ENCODE measurements around the gene MACF1.
"Not testable (repeated sequence)": the region's sequence is repeated elsewhere in the genome, so short reads cannot be mapped to it uniquely, and the experiment has no call there.

Gene MACF1, protein sequence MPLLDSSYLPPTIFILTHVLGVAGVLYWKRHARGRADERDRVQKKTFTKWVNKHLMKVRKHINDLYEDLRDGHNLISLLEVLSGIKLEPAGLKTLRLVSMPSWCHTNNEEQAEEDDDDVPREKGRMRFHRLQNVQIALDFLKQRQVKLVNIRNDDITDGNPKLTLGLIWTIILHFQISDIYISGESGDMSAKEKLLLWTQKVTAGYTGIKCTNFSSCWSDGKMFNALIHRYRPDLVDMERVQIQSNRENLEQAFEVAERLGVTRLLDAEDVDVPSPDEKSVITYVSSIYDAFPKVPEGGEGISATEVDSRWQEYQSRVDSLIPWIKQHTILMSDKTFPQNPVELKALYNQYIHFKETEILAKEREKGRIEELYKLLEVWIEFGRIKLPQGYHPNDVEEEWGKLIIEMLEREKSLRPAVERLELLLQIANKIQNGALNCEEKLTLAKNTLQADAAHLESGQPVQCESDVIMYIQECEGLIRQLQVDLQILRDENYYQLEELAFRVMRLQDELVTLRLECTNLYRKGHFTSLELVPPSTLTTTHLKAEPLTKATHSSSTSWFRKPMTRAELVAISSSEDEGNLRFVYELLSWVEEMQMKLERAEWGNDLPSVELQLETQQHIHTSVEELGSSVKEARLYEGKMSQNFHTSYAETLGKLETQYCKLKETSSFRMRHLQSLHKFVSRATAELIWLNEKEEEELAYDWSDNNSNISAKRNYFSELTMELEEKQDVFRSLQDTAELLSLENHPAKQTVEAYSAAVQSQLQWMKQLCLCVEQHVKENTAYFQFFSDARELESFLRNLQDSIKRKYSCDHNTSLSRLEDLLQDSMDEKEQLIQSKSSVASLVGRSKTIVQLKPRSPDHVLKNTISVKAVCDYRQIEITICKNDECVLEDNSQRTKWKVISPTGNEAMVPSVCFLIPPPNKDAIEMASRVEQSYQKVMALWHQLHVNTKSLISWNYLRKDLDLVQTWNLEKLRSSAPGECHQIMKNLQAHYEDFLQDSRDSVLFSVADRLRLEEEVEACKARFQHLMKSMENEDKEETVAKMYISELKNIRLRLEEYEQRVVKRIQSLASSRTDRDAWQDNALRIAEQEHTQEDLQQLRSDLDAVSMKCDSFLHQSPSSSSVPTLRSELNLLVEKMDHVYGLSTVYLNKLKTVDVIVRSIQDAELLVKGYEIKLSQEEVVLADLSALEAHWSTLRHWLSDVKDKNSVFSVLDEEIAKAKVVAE (N-terminal part only)

DNA sequence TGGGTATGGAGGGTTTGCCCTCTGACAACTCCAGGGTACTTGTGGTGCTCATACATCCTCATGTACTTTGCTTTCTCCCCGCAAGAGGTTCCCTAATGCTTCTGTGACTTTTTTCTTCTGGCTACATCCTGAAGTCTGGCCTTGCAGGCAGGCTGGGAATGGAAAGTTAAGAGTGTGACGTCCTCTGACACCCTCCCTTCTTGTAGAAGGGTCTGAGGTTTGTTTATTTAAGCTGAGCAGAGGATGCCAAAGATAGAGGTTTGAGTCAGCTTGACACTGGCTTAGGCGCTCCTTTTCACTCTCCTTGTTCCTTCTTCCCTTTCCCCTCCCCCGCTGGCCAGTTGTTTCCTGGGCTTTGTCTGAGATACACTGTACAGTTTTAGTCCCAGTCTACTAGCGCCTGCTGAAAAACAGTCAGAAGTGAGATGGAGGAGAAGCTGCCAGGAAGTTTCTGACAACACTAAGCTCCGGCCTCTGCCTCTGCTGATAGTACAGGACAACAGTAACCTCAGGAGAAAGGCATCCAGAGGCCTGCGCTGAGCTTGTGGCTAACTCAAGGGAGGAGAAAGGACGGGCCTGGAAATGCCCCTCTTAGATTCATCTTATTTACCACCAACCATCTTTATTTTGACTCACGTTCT is at the start of gene MACF1:
MACF1 (plus strand) TSS at position 255 of the 641 bp plus-strand sequence; CDS start at position 583, 328 bp downstream.
- DNase-seq: no peak

DNA sequence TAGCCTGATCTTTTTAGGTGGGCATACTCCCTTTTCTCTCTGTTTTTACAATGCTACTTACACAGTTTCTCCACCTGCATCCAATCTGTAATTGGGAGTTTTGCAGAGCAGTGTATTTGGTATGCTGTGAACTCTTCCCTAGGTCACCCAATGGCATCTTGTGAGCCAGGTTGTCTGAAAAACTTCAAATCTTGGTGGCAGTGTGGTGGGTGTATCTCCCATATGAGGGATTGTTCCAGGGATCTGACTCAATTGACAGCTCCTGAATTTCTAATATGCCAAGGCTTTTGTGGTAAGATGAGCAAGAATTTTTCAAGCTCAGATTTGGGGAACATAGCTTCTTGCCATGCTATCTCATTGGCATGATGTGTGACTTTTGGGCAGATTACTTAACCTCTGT is 47.2 kb upstream of the MACF1 start:
- DNase-seq: no peak

GRCh38 chr1:39158327-39159086 is 46.0 kb upstream of the MACF1 start:
- DNase-seq: no peak

DNA sequence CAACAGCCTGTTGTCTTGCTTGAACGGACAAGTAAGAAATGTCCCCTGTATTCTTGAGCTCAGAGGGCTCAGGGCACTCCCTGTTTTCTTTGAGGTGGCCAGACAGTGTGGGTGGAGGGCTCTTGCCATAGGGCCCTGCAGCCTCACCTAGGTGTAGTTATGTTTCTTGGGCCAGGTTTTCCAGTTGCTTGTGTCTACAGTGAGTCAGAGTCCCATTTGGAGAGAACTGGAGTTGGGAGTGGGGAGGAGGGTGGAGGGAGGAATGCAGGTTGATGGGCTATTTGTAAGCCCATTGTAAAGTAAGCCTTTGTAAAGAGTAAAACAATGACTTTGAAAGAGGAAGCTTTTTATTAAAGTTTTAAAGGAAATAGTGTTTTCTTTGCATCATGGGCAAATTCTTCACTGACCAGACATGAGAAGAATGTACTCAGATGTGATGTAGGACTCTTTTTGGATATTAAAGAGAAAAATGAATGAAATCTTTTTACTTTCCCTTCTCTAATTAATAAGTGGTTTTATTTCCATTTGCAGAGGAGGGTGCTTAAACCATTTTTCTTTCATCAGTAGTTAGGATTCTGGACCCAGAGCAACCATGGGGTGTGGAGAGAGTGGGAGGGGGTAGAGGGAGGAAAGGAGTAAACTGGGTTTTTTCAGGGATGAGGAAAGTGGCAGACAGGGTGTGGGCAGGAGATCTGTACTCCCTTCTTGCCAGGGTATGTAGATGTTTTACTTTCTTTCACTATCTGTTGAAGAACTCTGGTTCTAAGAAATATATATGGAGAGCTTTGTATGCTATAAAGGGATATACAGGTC is 45.1 kb upstream of the MACF1 start:
- DNase-seq: no peak

- no peak for DNase-seq
Measured at GRCh38 chr1:39160703-39161102, 43.8 kb upstream of the MACF1 start.

- DNase-seq: not testable (repeated sequence)
Measured at GRCh38 chr1:39161811-39162210, 42.7 kb upstream of the MACF1 start.

- no peak for DNase-seq
Measured at GRCh38 chr1:39163469-39163868, 41.0 kb upstream of the MACF1 start.

- no peak for DNase-seq
Measured at GRCh38 chr1:39164256-39164655, 40.2 kb upstream of the MACF1 start.

- DNase-seq: no peak
Measured at GRCh38 chr1:39165049-39165448, 39.4 kb upstream of the MACF1 start.

GRCh38 chr1:39165488-39165887 is 39.0 kb upstream of the MACF1 start:
- DNase-seq: no peak

DNA sequence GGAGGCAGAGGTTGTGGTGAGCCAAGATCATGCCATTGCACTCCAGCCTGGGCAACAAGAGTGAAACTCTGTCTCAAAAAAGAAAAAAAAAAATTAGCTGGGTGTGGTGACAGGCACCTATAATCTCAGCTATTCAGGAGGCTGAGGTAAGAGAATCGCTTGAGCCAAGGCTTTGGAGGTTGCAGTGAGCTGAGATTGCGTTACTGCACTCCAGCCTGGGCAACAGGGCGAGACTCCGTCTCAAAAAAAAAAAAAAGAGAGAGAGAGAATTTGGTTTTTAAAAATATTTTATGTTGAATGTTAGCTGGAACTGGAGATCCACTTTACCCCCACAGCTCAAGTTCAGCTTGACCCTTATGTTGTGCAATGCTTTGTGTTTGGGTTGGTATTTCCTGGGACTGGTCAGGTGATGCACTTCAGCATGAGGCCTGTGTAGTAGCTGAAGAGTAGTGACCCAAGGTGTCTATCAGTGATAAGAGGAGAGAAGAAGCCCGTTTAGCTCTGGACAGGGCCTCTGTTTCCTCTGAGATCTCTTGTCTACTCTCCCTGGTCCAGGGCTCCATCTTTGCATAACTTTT is 36.8 kb upstream of the MACF1 start:
- no peak for DNase-seq

GRCh38 chr1:39168301-39169080 is 36.0 kb upstream of the MACF1 start:
- DNase-seq: no peak

GRCh38 chr1:39170731-39171667 is 33.5 kb upstream of the MACF1 start:
- DNase-seq: no peak

GRCh38 chr1:39173119-39173994 is 31.1 kb upstream of the MACF1 start:
- no peak for DNase-seq

GRCh38 chr1:39173995-39174380 is 30.5 kb upstream of the MACF1 start:
- DNase-seq: no peak

GRCh38 chr1:39174390-39175081 is 30.0 kb upstream of the MACF1 start:
- no peak for DNase-seq

DNA sequence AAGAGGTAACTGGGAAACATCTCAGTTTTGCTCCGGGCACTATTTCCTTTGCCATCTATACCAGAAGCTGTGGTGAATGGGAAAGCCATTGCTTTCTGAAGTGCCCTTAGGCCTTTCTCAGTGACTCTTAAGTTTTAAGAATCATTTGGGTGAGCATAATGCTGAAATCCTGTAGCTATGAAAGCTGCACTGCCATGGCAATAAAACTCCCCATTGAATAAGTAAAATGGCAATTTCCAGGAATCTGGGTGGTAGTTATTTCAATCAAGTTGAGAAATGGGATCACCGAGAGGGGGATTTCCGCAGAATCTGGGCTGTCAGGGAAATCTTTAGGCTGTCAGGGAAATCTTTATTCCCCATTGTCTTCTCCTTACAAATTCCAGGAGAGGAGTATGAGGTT is 26.8 kb upstream of the MACF1 start:
- DNase-seq: no peak
